Measurements from ENCODE around the gene SMG7.

Gene SMG7

GRCh38 chr1:183562701-183563100 lies 90.4 kb downstream of the SMG7 start:
- DNase-seq (ENCODE audit: low read depth): no peak

- DNase-seq (ENCODE audit: low read depth): no peak
These were observed 93.0 kb downstream of the SMG7 start for GRCh38 chr1:183565261-183565660.

- DNase-seq (ENCODE audit: low read depth): no peak
These were observed 93.7 kb downstream of the SMG7 start for GRCh38 chr1:183566026-183566425.

- DNase-seq (ENCODE audit: low read depth): no peak
These were observed 95.3 kb downstream of the SMG7 start for GRCh38 chr1:183567584-183567983.

- DNase-seq (ENCODE audit: low read depth): no peak
These were observed 96.1 kb downstream of the SMG7 start for GRCh38 chr1:183568176-183569021.

GRCh38 chr1:183569141-183569540 lies 96.8 kb downstream of the SMG7 start:
- DNase-seq (ENCODE audit: low read depth): no peak

GRCh38 chr1:183569801-183570200 lies 97.5 kb downstream of the SMG7 start:
- DNase-seq (ENCODE audit: low read depth): no peak

GRCh38 chr1:183570451-183570850 lies 98.2 kb downstream of the SMG7 start:
- no peak for DNase-seq (ENCODE audit: low read depth)

GRCh38 chr1:183571678-183572268 lies 99.5 kb downstream of the SMG7 start:
- no peak for DNase-seq (ENCODE audit: low read depth)

GRCh38 chr1:183572721-183573120 lies 100.4 kb downstream of the SMG7 start:
- DNase-seq (ENCODE audit: low read depth): no peak

- no peak for DNase-seq (ENCODE audit: low read depth)
These were observed 103.3 kb downstream of the SMG7 start for GRCh38 chr1:183575606-183576005.

GRCh38 chr1:183576537-183576936 lies 104.2 kb downstream of the SMG7 start:
- no peak for DNase-seq (ENCODE audit: low read depth)

GRCh38 chr1:183577897-183578465 lies 105.7 kb downstream of the SMG7 start:
- DNase-seq (ENCODE audit: low read depth): no peak

GRCh38 chr1:183578856-183579255 lies 106.6 kb downstream of the SMG7 start:
- DNase-seq (ENCODE audit: low read depth): no peak

GRCh38 chr1:183580281-183580682 lies 108.0 kb downstream of the SMG7 start:
- DNase-seq (ENCODE audit: low read depth): no peak

GRCh38 chr1:183582021-183582713 lies 109.9 kb downstream of the SMG7 start:
- DNase-seq (ENCODE audit: low read depth): no peak

GRCh38 chr1:183583466-183583865 lies 111.2 kb downstream of the SMG7 start:
- no peak for DNase-seq (ENCODE audit: low read depth)

- DNase-seq (ENCODE audit: low read depth): no peak
These were observed 111.8 kb downstream of the SMG7 start for GRCh38 chr1:183584147-183584546.

- no peak for DNase-seq (ENCODE audit: low read depth)
These were observed 112.7 kb downstream of the SMG7 start for GRCh38 chr1:183585038-183585437.

- no peak for DNase-seq (ENCODE audit: low read depth)
These were observed 114.2 kb downstream of the SMG7 start for GRCh38 chr1:183586455-183586854.

- DNase-seq (ENCODE audit: low read depth): no peak
These were observed 114.6 kb downstream of the SMG7 start for GRCh38 chr1:183586926-183587325.

GRCh38 chr1:183588827-183589226 lies 116.5 kb downstream of the SMG7 start:
- DNase-seq (ENCODE audit: low read depth): no peak

- no peak for DNase-seq (ENCODE audit: low read depth)
These were observed 117.1 kb downstream of the SMG7 start for GRCh38 chr1:183589384-183589783.

Data from T follicular helper cell (primary cell).